BJ (cell line): ENCODE measurements around the gene FGD4. TPM values are rescaled to one million over a fixed set of nuclear protein-coding genes. Genes with fewer than 3 reads are reported as not detected.

Experiments used
- CTCF ChIA-PET: fragments of 350-600 bp; formaldehyde crosslinking; extraction: SDS; loops from one replicate; lab custom pipeline; 2021; ENCODE audit warnings: antibody characterized with exemption, inconsistent platforms; lab: Yijun Ruan, JAX
- POLR2A ChIA-PET: fragments of 300-600 bp; sonication (Branson Sonifier 250); formaldehyde crosslinking; extraction: SDS; loops from one replicate; lab custom pipeline; 2021; ENCODE audit warnings: antibody characterized with exemption; lab: Charles Lee
- DNase-seq: peaks from one replicate; pipeline ENCODE4 v3.0.0-alpha.2; 2011; ENCODE audit warnings: low read depth
- H3K27me3 ChIP-seq: 2 replicates; pipeline ENCODE4 v1.6.0; 2011; ENCODE audit warnings: low read length; ENCODE audit not compliant: control insufficient read depth, insufficient read depth
- H3K36me3 ChIP-seq: 2 replicates; pipeline ENCODE4 v1.5.1; 2011; ENCODE audit warnings: low read length; ENCODE audit not compliant: control insufficient read depth, insufficient read depth
- H3K4me3 ChIP-seq: 2 replicates; pipeline ENCODE4 v1.5.1; 2011; ENCODE audit warnings: low read depth, mild to moderate bottlenecking, control low read depth, low read length
- CTCF ChIP-seq: IDR thresholded peaks from 2 replicates; pipeline ENCODE4 v1.5.1; 2011; ENCODE audit warnings: low read depth, mild to moderate bottlenecking, control low read depth, inconsistent platforms, low read length, moderate library complexity; ENCODE audit not compliant: insufficient read depth
- polyA plus RNA-seq: library from polyadenylated mRNA; depleted of rRNA; stranded (reverse); fragments of >200 nt; gene quantifications from 2 replicates; pipeline ENCODE4 v1.2.3, GENCODE V29; 2011

FGD4 gene
- polyA plus RNA-seq, 1 experiment: 11.1 TPM

- Histone ChIP-seq H3K36me3 (no peaks in the 10 kb centered on the region), H3K4me3 (no peak overlapping the region), H3K27me3 (no peaks in the 10 kb centered on the region; the same call in 1 of the 2 replicates)
- CTCF ChIA-PET: no interaction called here
- no peak for TF ChIP-seq CTCF
- no peak for DNase-seq
- POLR2A ChIA-PET: no interaction called here
Observed at GRCh38 chr12:32478166-32478565, 78.8 kb downstream of the FGD4 start.

GRCh38 chr12:32478858-32479725, 79.7 kb downstream of the FGD4 start:
- no peaks in the 10 kb centered on the region; the same call in 1 of the 2 replicates for H3K27me3 ChIP-seq
- no peak overlapping the region for H3K4me3 ChIP-seq
- ChIA-PET CTCF (no interaction called here), POLR2A (no interaction called here)
- TF ChIP-seq CTCF: no peak
- H3K36me3 ChIP-seq: no peaks in the 10 kb centered on the region
- no peak for DNase-seq

GRCh38 chr12:32482226-32482625, 82.9 kb downstream of the FGD4 start:
- H3K4me3 ChIP-seq: no peak overlapping the region
- no peaks in the 10 kb centered on the region for H3K36me3 ChIP-seq
- H3K27me3 ChIP-seq: no peaks in the 10 kb centered on the region; the same call in 1 of the 2 replicates
- no peak for DNase-seq
- POLR2A ChIA-PET: no interaction called here
- CTCF ChIA-PET: interaction anchor here (1.2 kb wide), 1 partner anchor 10 kb away, joined by 3 read pairs; no protein-coding TSS in a partner anchor
- TF ChIP-seq CTCF: no peak

DNA sequence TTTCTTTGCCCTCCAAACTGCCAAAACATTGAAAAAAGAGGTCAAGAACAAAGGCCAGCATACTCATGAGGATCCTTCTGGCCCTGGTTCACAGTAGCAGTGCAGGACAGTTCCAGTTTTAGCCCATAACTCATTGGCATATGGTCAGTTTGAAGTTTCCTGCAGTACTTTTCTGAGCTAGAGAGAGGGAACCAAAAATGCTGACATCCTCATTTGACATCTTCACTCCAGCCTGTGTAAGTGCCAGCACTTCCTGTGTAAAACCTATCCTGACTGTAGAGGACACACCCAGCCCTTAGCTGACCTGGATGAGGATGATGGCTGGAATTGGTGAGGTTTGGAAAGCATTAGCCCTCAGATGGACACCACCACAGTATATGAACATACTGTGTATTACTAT, 84.1 kb downstream of the FGD4 start:
- CTCF ChIA-PET: interaction anchor here (1.2 kb wide), 1 partner anchor 8 kb away, joined by 3 read pairs; no protein-coding TSS in a partner anchor
- POLR2A ChIA-PET: no interaction called here
- DNase-seq: no peak

GRCh38 chr12:32483993-32484392, 84.6 kb downstream of the FGD4 start:
- TF ChIP-seq CTCF: no peak
- CTCF ChIA-PET: no interaction called here
- POLR2A ChIA-PET: no interaction called here
- Histone ChIP-seq H3K27me3 (no peaks in the 10 kb centered on the region), H3K36me3 (no peaks in the 10 kb centered on the region), H3K4me3 (no peak overlapping the region)
- no peak for DNase-seq

More for the DNA sequence above, 84.1 kb downstream of the FGD4 start:
- Histone ChIP-seq H3K27me3 (no peaks in the 10 kb centered on the region), H3K36me3 (no peaks in the 10 kb centered on the region), H3K4me3 (no peak overlapping the region)
- TF ChIP-seq CTCF: no peak
